Measurements from ENCODE around the gene ADAM8.

GRCh38 chr10:133258066-133258817, 18.4 kb downstream of the ADAM8 start:
- TF ChIP-seq, protein P1, sequence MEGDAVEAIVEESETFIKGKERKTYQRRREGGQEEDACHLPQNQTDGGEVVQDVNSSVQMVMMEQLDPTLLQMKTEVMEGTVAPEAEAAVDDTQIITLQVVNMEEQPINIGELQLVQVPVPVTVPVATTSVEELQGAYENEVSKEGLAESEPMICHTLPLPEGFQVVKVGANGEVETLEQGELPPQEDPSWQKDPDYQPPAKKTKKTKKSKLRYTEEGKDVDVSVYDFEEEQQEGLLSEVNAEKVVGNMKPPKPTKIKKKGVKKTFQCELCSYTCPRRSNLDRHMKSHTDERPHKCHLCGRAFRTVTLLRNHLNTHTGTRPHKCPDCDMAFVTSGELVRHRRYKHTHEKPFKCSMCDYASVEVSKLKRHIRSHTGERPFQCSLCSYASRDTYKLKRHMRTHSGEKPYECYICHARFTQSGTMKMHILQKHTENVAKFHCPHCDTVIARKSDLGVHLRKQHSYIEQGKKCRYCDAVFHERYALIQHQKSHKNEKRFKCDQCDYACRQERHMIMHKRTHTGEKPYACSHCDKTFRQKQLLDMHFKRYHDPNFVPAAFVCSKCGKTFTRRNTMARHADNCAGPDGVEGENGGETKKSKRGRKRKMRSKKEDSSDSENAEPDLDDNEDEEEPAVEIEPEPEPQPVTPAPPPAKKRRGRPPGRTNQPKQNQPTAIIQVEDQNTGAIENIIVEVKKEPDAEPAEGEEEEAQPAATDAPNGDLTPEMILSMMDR (IDR thresholded peaks at IDR 0.05), result no peak
- no peak for TF ChIP-seq EP300 (IDR thresholded peaks at IDR 0.05)
- TF ChIP-seq POLR2A (IDR thresholded peaks at IDR 0.05), result no peak
